HL-60 (cell line): ENCODE results near the gene MEAK7.

ENCODE experiments used
- CTCF ChIP-seq: IDR thresholded peaks from one replicate; pipeline ENCODE4 v1.5.1; 2011; ENCODE audit warnings: low read length, control low read depth, inconsistent platforms; ENCODE audit not compliant: insufficient read depth
- GABPA ChIP-seq: IDR thresholded peaks from 2 replicates; pipeline ENCODE4 v1.6.1; 2012; ENCODE audit warnings: low read depth
- POLR2AphosphoS5 ChIP-seq: IDR thresholded peaks from 2 replicates; pipeline ENCODE4 v1.6.1; 2012; ENCODE audit warnings: low read depth
- REST ChIP-seq: IDR thresholded peaks from 2 replicates; pipeline ENCODE4 v1.6.1; 2012; ENCODE audit warnings: low read depth; ENCODE audit not compliant: insufficient replicate concordance
- SPI1 ChIP-seq: IDR thresholded peaks from 2 replicates; pipeline ENCODE4 v1.6.1; 2012; ENCODE audit warnings: low read depth, mild to moderate bottlenecking, borderline replicate concordance

- no peak for TF ChIP-seq CTCF
- no peak for TF ChIP-seq REST
- no peak for TF ChIP-seq GABPA
- TF ChIP-seq POLR2AphosphoS5: no peak
- TF ChIP-seq SPI1: no peak
These were observed 28.1 kb downstream of the MEAK7 start for GRCh38 chr16:84476401-84476800.
